K562 (cell line): ENCODE results near the gene CREB5. TPM values are rescaled to one million over a fixed set of nuclear protein-coding genes. Genes with fewer than 3 reads are reported as not detected.
A peak's percentile ranks its signal among the peaks of the same experiment; 100 is the strongest.

Source experiments
- ATAC-seq: fragments of 200-7000 bp; cut with Tn5 transposase; 3 replicates; pipeline ENCODE4 v1.9.1; 2020; ENCODE audit warnings: moderate library complexity
- BruUV-seq: library from RNA; stranded (reverse); fragments of 400-500 nt; replicated peaks from 2 replicates; lab custom pipeline; 2021; lab: Mats Ljungman, UMichigan
- CTCF ChIA-PET: fragments of 300-600 bp; formaldehyde crosslinking; extraction: SDS; loops from one replicate; lab custom pipeline; 2021; ENCODE audit warnings: low intra/inter-chr PET ratio; lab: Yijun Ruan, JAX
- POLR2A ChIA-PET: fragments of 300-600, 350-650 bp; sonication (Branson Sonifier 250); formaldehyde crosslinking; extraction: SDS; loops from one replicate; lab custom pipeline; 2021; ENCODE audit warnings: antibody characterized with exemption, inconsistent platforms; lab: Yijun Ruan, JAX
- DNase-seq, 4 experiments: peaks; one replicate each; pipeline versions ENCODE4 v3.0.0 to v3.0.0-alpha.2; 2011 to 2018; ENCODE audit warnings: low spot score in 3 of 4, mixed read lengths in 3 of 4; ENCODE audit errors: extremely low read depth in 1 of 4
- FAIRE-seq: peaks from 2 replicates; lab custom pipeline; 2011; peaks lifted over from hg19 to GRCh38; lab: Jason Lieb, UNC
- H2AFZ ChIP-seq: 2 replicates; pipeline ENCODE4 v1.6.0; 2011; ENCODE audit warnings: low read depth, low read length, control low read depth, inconsistent platforms
- H3K27ac ChIP-seq: fragments of 200-600 bp; 3 replicates; pipeline ENCODE4 v1.8.0; 2011; ENCODE audit warnings: low read depth, mild to moderate bottlenecking, control low read depth, inconsistent platforms, low read length, moderate library complexity, mixed read lengths; ENCODE audit errors: extremely low read depth
- H3K27me3 ChIP-seq, 2 experiments: fragments of 300-600 bp in 1 of 2; 2 replicates in 1 of 2; 3 replicates in 1 of 2; pipeline versions ENCODE4 v1.6.0 to v1.8.0; 2011; ENCODE audit warnings: inconsistent platforms in 2 of 2, low read length in 2 of 2, mild to moderate bottlenecking in 1 of 2, mixed read lengths in 1 of 2, moderate library complexity in 1 of 2; ENCODE audit not compliant: control insufficient read depth in 2 of 2, insufficient read depth in 2 of 2
- H3K36me3 ChIP-seq: fragments of 300-600 bp; 3 replicates; pipeline ENCODE4 v1.8.0; 2011; ENCODE audit warnings: mild to moderate bottlenecking, low read length, inconsistent platforms; ENCODE audit not compliant: control insufficient read depth, insufficient read depth
- H3K4me1 ChIP-seq, 2 experiments: fragments of 200-600 bp in 1 of 2; replicated peaks in 1 of 2; 2 replicates in 1 of 2; 3 replicates in 1 of 2; pipeline versions ENCODE4 v1.5.1 to v1.8.0; 2011; ENCODE audit warnings: inconsistent platforms in 2 of 2, low read length in 2 of 2, mild to moderate bottlenecking in 1 of 2, mixed read lengths in 1 of 2, moderate library complexity in 1 of 2; ENCODE audit not compliant: control insufficient read depth in 2 of 2, insufficient read depth in 2 of 2
- H3K4me2 ChIP-seq: 2 replicates; pipeline ENCODE4 v1.6.1; 2011; ENCODE audit warnings: low read length, control low read depth, inconsistent platforms, mixed read lengths; ENCODE audit not compliant: insufficient read depth
- H3K4me3 ChIP-seq: fragments of 200-600 bp; sonication (generic), shearing (Covaris generic); 2 replicates; pipeline ENCODE4 v1.5.1; 2016; ENCODE audit warnings: control low read depth, inconsistent platforms
- H3K79me2 ChIP-seq: fragments of 200-600 bp; 3 replicates; pipeline ENCODE4 v1.8.0; 2011; ENCODE audit warnings: low read length, inconsistent platforms; ENCODE audit not compliant: control insufficient read depth, insufficient read depth
- H3K9ac ChIP-seq, 2 experiments: 2 replicates each; pipeline versions ENCODE4 v1.6.0 to v1.6.1; 2011; ENCODE audit warnings: low read depth in 2 of 2, low read length in 2 of 2, control low read depth in 1 of 2, inconsistent platforms in 1 of 2, mild to moderate bottlenecking in 1 of 2, mixed read lengths in 1 of 2; ENCODE audit not compliant: insufficient read depth in 1 of 2
- H3K9me1 ChIP-seq: one replicate; pipeline ENCODE4 v1.6.0; 2011; ENCODE audit warnings: inconsistent platforms, mild to moderate bottlenecking, low read length, moderate library complexity; ENCODE audit not compliant: control insufficient read depth, insufficient read depth
- H3K9me3 ChIP-seq: replicated peaks from 2 replicates; pipeline ENCODE4 v1.5.1; 2011; ENCODE audit warnings: low read depth, low read length, inconsistent platforms; ENCODE audit not compliant: control insufficient read depth, insufficient read depth
- H4K20me1 ChIP-seq: replicated peaks from 2 replicates; pipeline ENCODE4 v1.6.1; 2011; ENCODE audit warnings: low read length, inconsistent platforms, mixed read lengths; ENCODE audit not compliant: control insufficient read depth, insufficient read depth
- BCL6 ChIP-seq: fragments of 250-450 bp; sonication (Bioruptor Pico); IDR thresholded peaks from 2 replicates; pipeline ENCODE4 v1.4.0; 2020
- BRD4 ChIP-seq: fragments of 200-600 bp; sonication (generic); IDR thresholded peaks from 2 replicates; pipeline ENCODE4 v1.6.1; 2017; ENCODE audit warnings: inconsistent platforms
- CCAR2 ChIP-seq: fragments of 200-400 bp; formaldehyde crosslinking; IDR thresholded peaks from 2 replicates; pipeline ENCODE4 v1.6.1; 2017; ENCODE audit warnings: mild to moderate bottlenecking, low read depth, low read length
- CEBPG ChIP-seq, 3 experiments: fragments of 200-800 bp in 1 of 3; sonication (Bioruptor generic) in 1 of 3; sonication (generic) in 1 of 3; formaldehyde crosslinking in 1 of 3; IDR thresholded peaks in 2 of 3; conservative IDR thresholded peaks in 1 of 3; 2 replicates each; pipeline versions ENCODE4 v1.6.1 to v1.8.0; 2016 to 2022; ENCODE audit warnings: missing compliant biosample characterization in 2 of 3, missing genetic modification characterization in 2 of 3, mild to moderate bottlenecking in 1 of 3, missing genetic modification reagents in 1 of 3
- EGR1 ChIP-seq: fragments of 450-650 bp; conservative IDR thresholded peaks from 2 replicates; pipeline ENCODE4 v1.6.1; 2017; ENCODE audit warnings: mild to moderate bottlenecking
- IFI16 ChIP-seq: fragments of 250-450 bp; sonication (Bioruptor Pico); IDR thresholded peaks from 2 replicates; pipeline ENCODE4 v2.1.2; 2022; ENCODE audit warnings: mild to moderate bottlenecking, inconsistent platforms
- ILF3 ChIP-seq: fragments of 450-650 bp; IDR thresholded peaks from 2 replicates; pipeline ENCODE4 v1.6.1; 2018; ENCODE audit warnings: antibody characterized with exemption, mild to moderate bottlenecking, moderate library complexity, borderline replicate concordance
- MTA3 ChIP-seq: fragments of 450-650 bp; formaldehyde crosslinking; IDR thresholded peaks from 2 replicates; pipeline ENCODE4 v1.6.1; 2017; ENCODE audit warnings: mild to moderate bottlenecking, borderline replicate concordance
- NFE2 ChIP-seq: IDR thresholded peaks from 2 replicates; pipeline ENCODE4 v1.6.1; 2014; ENCODE audit warnings: antibody characterized with exemption, low read depth
- SMAD4 ChIP-seq: fragments of 250-450 bp; sonication (Bioruptor Pico); conservative IDR thresholded peaks from 2 replicates; pipeline ENCODE4 v1.8.0; 2021; ENCODE audit warnings: inconsistent platforms, mild to moderate bottlenecking, moderate library complexity
- SRSF1 ChIP-seq: fragments of 200-400 bp; formaldehyde crosslinking; IDR thresholded peaks from 2 replicates; pipeline ENCODE4 v1.6.1; 2017; ENCODE audit warnings: mild to moderate bottlenecking, low read depth, low read length, moderate library complexity
- TCF3 ChIP-seq: sonication (generic); formaldehyde crosslinking; IDR thresholded peaks from 2 replicates; pipeline ENCODE4 v1.4.0; 2020; ENCODE audit warnings: mild to moderate bottlenecking, missing genetic modification reagents
- ZFX ChIP-seq: sonication (generic); formaldehyde crosslinking; IDR thresholded peaks from 2 replicates; pipeline ENCODE4 v1.8.0; 2022; ENCODE audit warnings: mild to moderate bottlenecking, missing genetic modification reagents, moderate library complexity
- ZKSCAN8 ChIP-seq: fragments of 200-800 bp; sonication (Bioruptor generic); IDR thresholded peaks from 2 replicates; pipeline ENCODE4 v1.6.1; 2016; ENCODE audit warnings: missing genetic modification characterization, missing compliant biosample characterization
- ZNF41 ChIP-seq: fragments of 250-450 bp; sonication (Bioruptor Pico); conservative IDR thresholded peaks from 2 replicates; pipeline ENCODE4 v1.4.0; 2020; ENCODE audit warnings: mild to moderate bottlenecking
- WGBS: fragments of 100-300 bp; shearing (Covaris generic); methylation state at CpG from one replicate; pipeline ENCODE4 v1.1.6; 2016; ENCODE audit warnings: low coverage, mixed read lengths; ENCODE audit not compliant: insufficient coverage; ENCODE audit errors: missing lambda C conversion rate; 5-methylcytosine and 5-hydroxymethylcytosine counted together
- in situ Hi-C: fragments of 300-500 bp; cut with MboI; formaldehyde crosslinking; loops from 4 replicates; pipeline ENCODE4 v1.15.0; 2018; ENCODE audit warnings: inconsistent platforms, mixed read lengths
- intact Hi-C: fragments of 100-400 bp; cut with micrococcal nuclease; formaldehyde crosslinking; loops from 2 replicates; pipeline ENCODE4 v1.14.2; 2022
- polyA plus RNA-seq, 8 experiments: library from polyadenylated mRNA; depleted of rRNA in 4 of 8; stranded (reverse) in 5 of 8; unstranded in 3 of 8; fragments of >200 nt; fragmentation: Nextera tagmentation in 2 of 8; fragmentation: Illumina TruSeq in 1 of 8; extraction: Ambion mirVana in 2 of 8; extraction: Trizol in 1 of 8; gene quantifications; 2 replicates each; pipeline versions ENCODE4 v1.2.1 to v1.2.3, GENCODE V29; 2011 to 2014; ENCODE audit warnings: inconsistent platforms in 1 of 8, missing spikeins in 1 of 8
- total RNA-seq, 7 experiments: library from RNA; depleted of rRNA in 6 of 7; stranded (reverse); fragments of >200 nt in 6 of 7; fragmentation: Illumina TruSeq in 2 of 7; extraction: Trizol in 2 of 7; gene quantifications; 2 replicates each; pipeline versions ENCODE4 v1.2.1 to v1.2.3, GENCODE V29; 2011 to 2021; ENCODE audit warnings: low replicate concordance in 1 of 7
- TF ChIP-seq, protein P1 (sequence below): fragments of 450-650 bp; IDR thresholded peaks from 2 replicates; pipeline ENCODE4 v1.6.1; 2016; ENCODE audit warnings: borderline replicate concordance
- TF ChIP-seq, protein P2 (sequence below), 2 experiments: fragments of 200-800 bp in 1 of 2; sonication (Bioruptor generic) in 1 of 2; sonication (generic) in 1 of 2; formaldehyde crosslinking in 1 of 2; IDR thresholded peaks in 1 of 2; conservative IDR thresholded peaks in 1 of 2; 2 replicates each; pipeline versions ENCODE4 v1.5.0 to v1.6.1; 2016 to 2020; ENCODE audit warnings: missing compliant biosample characterization in 1 of 2, missing genetic modification characterization in 1 of 2, missing genetic modification reagents in 1 of 2
- TF ChIP-seq, protein P3 (sequence below): fragments of 450-650 bp; formaldehyde crosslinking; conservative IDR thresholded peaks from 2 replicates; pipeline ENCODE4 v1.4.0; 2022; ENCODE audit warnings: mild to moderate bottlenecking, missing genetic modification characterization

CREB5 gene
- total and polyA plus RNA-seq, 9 of the 15 experiments (the other 6 are each of a cell fraction or from before 2014, with no cell fraction given), result 0.33 to 6.4 (median 1.8) TPM

DNA sequence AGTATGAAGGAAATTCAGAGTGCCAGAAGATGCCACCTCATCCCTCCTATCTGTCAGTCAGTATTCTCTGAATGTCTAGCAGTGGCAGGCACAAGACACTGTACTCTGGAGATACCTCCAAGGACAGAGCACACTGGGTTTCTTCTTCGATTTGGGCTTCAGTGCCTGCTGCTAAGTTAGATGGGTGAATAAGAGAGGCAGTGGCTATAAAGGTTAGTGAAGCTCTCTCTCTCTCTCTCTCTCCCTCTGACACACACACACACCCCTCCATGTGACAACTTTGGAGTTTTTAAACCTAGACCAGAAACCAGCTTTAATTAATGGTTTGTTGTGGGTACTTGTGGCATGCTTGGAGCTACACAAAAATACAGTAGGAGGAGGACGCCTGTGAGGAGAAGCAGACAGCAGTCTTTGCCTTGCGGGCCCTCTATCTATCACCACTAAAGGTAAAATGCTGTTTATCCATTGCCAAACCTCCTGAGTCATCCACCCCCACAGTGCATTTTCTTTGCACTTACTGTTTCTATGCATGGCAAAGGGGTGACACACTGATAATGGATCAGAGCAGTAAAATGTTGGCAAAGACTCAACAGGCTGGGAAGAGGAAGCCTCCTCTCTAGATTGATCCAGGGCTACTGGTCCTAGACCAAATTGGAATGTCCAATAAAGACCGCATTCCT is 443.4 kb downstream of the CREB5 start:
- H2AFZ ChIP-seq, result no peak overlapping the region
- peaks cover 3% of the 10 kb centered on the region for H3K9me1 ChIP-seq
- ChIA-PET CTCF (no interaction called here), POLR2A (no interaction called here)
- no TSS peak for BruUV-seq
- no peak overlapping the region for H3K4me3 ChIP-seq
- peak in 2 of 4 experiments; percentile 15 to 16 for DNase-seq
- no peak for FAIRE-seq
- H3K4me1 ChIP-seq, result peaks cover 0 to 8% of the 10 kb centered on the region in 2 experiments; a peak in 3 of 5 replicates
- no peaks in the 10 kb centered on the region for H3K36me3 ChIP-seq
- H4K20me1 ChIP-seq, result no peaks in the 10 kb centered on the region
- 6% methylated on average over 3 of the region's 4 CpGs for WGBS
- H3K9me3 ChIP-seq, result no peaks in the 10 kb centered on the region
- H3K27ac ChIP-seq, result no peak overlapping the region
- no peak overlapping the region for H3K4me2 ChIP-seq
- intact Hi-C loops, result no loop called here
- H3K79me2 ChIP-seq, result no peaks in the 10 kb centered on the region
- no peak overlapping the region for H3K9ac ChIP-seq
- TF ChIP-seq, protein P1, sequence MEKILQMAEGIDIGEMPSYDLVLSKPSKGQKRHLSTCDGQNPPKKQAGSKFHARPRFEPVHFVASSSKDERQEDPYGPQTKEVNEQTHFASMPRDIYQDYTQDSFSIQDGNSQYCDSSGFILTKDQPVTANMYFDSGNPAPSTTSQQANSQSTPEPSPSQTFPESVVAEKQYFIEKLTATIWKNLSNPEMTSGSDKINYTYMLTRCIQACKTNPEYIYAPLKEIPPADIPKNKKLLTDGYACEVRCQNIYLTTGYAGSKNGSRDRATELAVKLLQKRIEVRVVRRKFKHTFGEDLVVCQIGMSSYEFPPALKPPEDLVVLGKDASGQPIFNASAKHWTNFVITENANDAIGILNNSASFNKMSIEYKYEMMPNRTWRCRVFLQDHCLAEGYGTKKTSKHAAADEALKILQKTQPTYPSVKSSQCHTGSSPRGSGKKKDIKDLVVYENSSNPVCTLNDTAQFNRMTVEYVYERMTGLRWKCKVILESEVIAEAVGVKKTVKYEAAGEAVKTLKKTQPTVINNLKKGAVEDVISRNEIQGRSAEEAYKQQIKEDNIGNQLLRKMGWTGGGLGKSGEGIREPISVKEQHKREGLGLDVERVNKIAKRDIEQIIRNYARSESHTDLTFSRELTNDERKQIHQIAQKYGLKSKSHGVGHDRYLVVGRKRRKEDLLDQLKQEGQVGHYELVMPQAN, result no peak
- TF ChIP-seq ILF3 (no peak), CEBPG (CRISPR knock-in tag; IDR thresholded peaks at IDR 0.05) (no peak), CEBPG (tag; conservative IDR thresholded peaks at IDR 0.05 in 1 of 2, IDR thresholded peaks at IDR 0.05 in 1 of 2) (0 out of 4 replicates have a peak, but pooled peaks of 1 of the 2 experiments have one; percentile 21), BRD4 (no peak), CCAR2 (no peak), SRSF1 (no peak), TCF3 (CRISPR knock-in tag) (no peak), ZFX (no peak), ZKSCAN8 (no peak), BCL6 (no peak), NFE2 (peak; percentile 16; the same call in 1 of the 2 replicates), EGR1 (peak; percentile 58), ZNF41 (CRISPR knock-in tag) (no peak), MTA3 (no peak), SMAD4 (CRISPR knock-in tag) (no peak), IFI16 (CRISPR knock-in tag) (no peak)
- TF ChIP-seq, protein P2, sequence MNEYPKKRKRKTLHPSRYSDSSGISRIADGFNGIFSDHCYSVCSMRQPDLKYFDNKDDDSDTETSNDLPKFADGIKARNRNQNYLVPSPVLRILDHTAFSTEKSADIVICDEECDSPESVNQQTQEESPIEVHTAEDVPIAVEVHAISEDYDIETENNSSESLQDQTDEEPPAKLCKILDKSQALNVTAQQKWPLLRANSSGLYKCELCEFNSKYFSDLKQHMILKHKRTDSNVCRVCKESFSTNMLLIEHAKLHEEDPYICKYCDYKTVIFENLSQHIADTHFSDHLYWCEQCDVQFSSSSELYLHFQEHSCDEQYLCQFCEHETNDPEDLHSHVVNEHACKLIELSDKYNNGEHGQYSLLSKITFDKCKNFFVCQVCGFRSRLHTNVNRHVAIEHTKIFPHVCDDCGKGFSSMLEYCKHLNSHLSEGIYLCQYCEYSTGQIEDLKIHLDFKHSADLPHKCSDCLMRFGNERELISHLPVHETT (CRISPR knock-in tag; conservative IDR thresholded peaks at IDR 0.05 in 1 of 2, IDR thresholded peaks at IDR 0.05 in 1 of 2), result no peak
- TF ChIP-seq, protein P3, sequence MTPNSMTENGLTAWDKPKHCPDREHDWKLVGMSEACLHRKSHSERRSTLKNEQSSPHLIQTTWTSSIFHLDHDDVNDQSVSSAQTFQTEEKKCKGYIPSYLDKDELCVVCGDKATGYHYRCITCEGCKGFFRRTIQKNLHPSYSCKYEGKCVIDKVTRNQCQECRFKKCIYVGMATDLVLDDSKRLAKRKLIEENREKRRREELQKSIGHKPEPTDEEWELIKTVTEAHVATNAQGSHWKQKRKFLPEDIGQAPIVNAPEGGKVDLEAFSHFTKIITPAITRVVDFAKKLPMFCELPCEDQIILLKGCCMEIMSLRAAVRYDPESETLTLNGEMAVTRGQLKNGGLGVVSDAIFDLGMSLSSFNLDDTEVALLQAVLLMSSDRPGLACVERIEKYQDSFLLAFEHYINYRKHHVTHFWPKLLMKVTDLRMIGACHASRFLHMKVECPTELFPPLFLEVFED (CRISPR knock-in tag), result no peak
- H3K27me3 ChIP-seq, result peaks cover 0 to 6% of the 10 kb centered on the region in 2 experiments; a peak in 2 of 5 replicates
- in situ Hi-C loops, result loop anchor here (10.0 kb wide), 1 partner anchor 471 kb away; no protein-coding TSS in a partner anchor
- no peak for ATAC-seq
